IMR-90 (cell line): ENCODE data around the gene KITLG. TPM values are rescaled to one million over a fixed set of nuclear protein-coding genes. Genes with fewer than 3 reads are reported as not detected.

ENCODE experiments used
- ATAC-seq: fragments of 200-7000 bp; cut with Tn5 transposase; 2 replicates; pipeline ENCODE4 v1.9.1; 2020; ENCODE audit warnings: low read depth, mild to moderate bottlenecking, moderate library complexity
- BruUV-seq: library from RNA; stranded (reverse); fragments of 400-500 nt; replicated peaks from 2 replicates; lab custom pipeline; 2021; lab: Mats Ljungman, UMichigan
- CTCF ChIA-PET: fragments of 300-600 bp; formaldehyde crosslinking; extraction: SDS; loops from one replicate; lab custom pipeline; 2021; ENCODE audit warnings: antibody characterized with exemption; lab: Yijun Ruan, JAX
- POLR2A ChIA-PET: fragments of 300-600 bp; sonication (Branson Sonifier 250); formaldehyde crosslinking; loops from one replicate; lab custom pipeline; 2022; ENCODE audit warnings: antibody characterized with exemption; ENCODE audit not compliant: unreplicated experiment; lab: Charles Lee
- DNase-seq: peaks from one replicate; pipeline ENCODE4 v3.0.0; 2013
- H2AFZ ChIP-seq: replicated peaks from 2 replicates; pipeline ENCODE3; 2013; ENCODE audit warnings: low read length, mild to moderate bottlenecking; ENCODE audit not compliant: poor library complexity
- H2AK5ac ChIP-seq: 2 replicates; pipeline ENCODE4 v1.6.1; 2013; ENCODE audit warnings: low read depth, low read length, inconsistent platforms
- H2AK9ac ChIP-seq: replicated peaks from 2 replicates; pipeline ENCODE3; 2013; ENCODE audit warnings: mild to moderate bottlenecking, low read depth, low read length, moderate library complexity; ENCODE audit not compliant: poor library complexity
- H2BK120ac ChIP-seq: 2 replicates; pipeline ENCODE4 v1.6.1; 2013; ENCODE audit warnings: low read depth, low read length, inconsistent platforms
- H2BK15ac ChIP-seq: 3 replicates; pipeline ENCODE4 v1.6.1; 2013; ENCODE audit warnings: low read depth, low read length, inconsistent platforms
- H2BK20ac ChIP-seq: 2 replicates; pipeline ENCODE4 v1.6.1; 2013; ENCODE audit warnings: low read depth, mild to moderate bottlenecking, inconsistent platforms, low read length, moderate library complexity
- H2BK5ac ChIP-seq: 2 replicates; pipeline ENCODE4 v1.6.1; 2013; ENCODE audit warnings: mild to moderate bottlenecking, low read depth, low read length, inconsistent platforms; ENCODE audit not compliant: poor library complexity, severe bottlenecking
- H3K14ac ChIP-seq: replicated peaks from 2 replicates; pipeline ENCODE4 v1.6.1; 2013; ENCODE audit warnings: low read depth, low read length, inconsistent platforms
- H3K18ac ChIP-seq: 2 replicates; pipeline ENCODE4 v1.6.1; 2013; ENCODE audit warnings: low read depth, low read length, control low read depth
- H3K23ac ChIP-seq: 2 replicates; pipeline ENCODE4 v1.6.1; 2013; ENCODE audit warnings: low read depth, low read length, inconsistent platforms
- H3K27ac ChIP-seq: 2 replicates; pipeline ENCODE4 v1.5.1; 2013; ENCODE audit warnings: mild to moderate bottlenecking, control low read depth, low read length; ENCODE audit not compliant: insufficient read depth
- H3K27me3 ChIP-seq: 2 replicates; pipeline ENCODE4 v1.6.1; 2013; ENCODE audit warnings: low read length; ENCODE audit not compliant: control insufficient read depth, insufficient read depth
- H3K36me3 ChIP-seq: 2 replicates; pipeline ENCODE4 v1.6.1; 2013; ENCODE audit warnings: low read length, mixed read lengths; ENCODE audit not compliant: control insufficient read depth, insufficient read depth
- H3K4ac ChIP-seq: 2 replicates; pipeline ENCODE4 v1.6.1; 2013; ENCODE audit warnings: low read depth, low read length, inconsistent platforms
- H3K4me1 ChIP-seq: 2 replicates; pipeline ENCODE4 v1.6.1; 2013; ENCODE audit warnings: low read length, mixed read lengths; ENCODE audit not compliant: control insufficient read depth, insufficient read depth
- H3K4me2 ChIP-seq: 2 replicates; pipeline ENCODE4 v1.6.1; 2013; ENCODE audit warnings: low read depth, mild to moderate bottlenecking, control low read depth, low read length, moderate library complexity
- H3K4me3 ChIP-seq: 2 replicates; pipeline ENCODE4 v1.5.1; 2013; ENCODE audit warnings: low read depth, mild to moderate bottlenecking, control low read depth, low read length, moderate library complexity; ENCODE audit not compliant: insufficient read depth
- H3K56ac ChIP-seq: 2 replicates; pipeline ENCODE4 v1.6.1; 2013; ENCODE audit warnings: low read length, inconsistent platforms; ENCODE audit not compliant: insufficient read depth; ENCODE audit errors: extremely low read depth
- H3K79me1 ChIP-seq, 2 experiments: 2 replicates each; pipeline ENCODE4 v1.6.1; 2013; ENCODE audit warnings: low read length in 2 of 2, inconsistent platforms in 1 of 2, low read depth in 1 of 2
- H3K9ac ChIP-seq: 2 replicates; pipeline ENCODE4 v1.6.1; 2013; ENCODE audit warnings: low read depth, low read length, control low read depth
- H3K9me1 ChIP-seq: 2 replicates; pipeline ENCODE4 v1.6.1; 2013; ENCODE audit warnings: low read length, inconsistent platforms; ENCODE audit not compliant: insufficient read depth
- H3K9me3 ChIP-seq: 2 replicates; pipeline ENCODE4 v1.6.1; 2013; ENCODE audit warnings: low read length; ENCODE audit not compliant: control insufficient read depth, insufficient read depth
- H4K20me1 ChIP-seq: 2 replicates; pipeline ENCODE4 v1.6.1; 2013; ENCODE audit warnings: low read length, inconsistent platforms; ENCODE audit not compliant: insufficient read depth
- H4K5ac ChIP-seq: 2 replicates; pipeline ENCODE4 v1.6.1; 2013; ENCODE audit warnings: mild to moderate bottlenecking, low read depth, low read length, control low read depth
- H4K8ac ChIP-seq, 2 experiments: 2 replicates each; pipeline ENCODE4 v1.6.1; 2013; ENCODE audit warnings: low read depth in 2 of 2, low read length in 2 of 2, control low read depth in 1 of 2, inconsistent platforms in 1 of 2
- H4K91ac ChIP-seq: 2 replicates; pipeline ENCODE4 v1.6.1; 2013; ENCODE audit warnings: low read depth, low read length, inconsistent platforms; ENCODE audit not compliant: insufficient read depth
- CEBPB ChIP-seq: IDR thresholded peaks from 2 replicates; pipeline ENCODE4 v1.6.1; 2012; ENCODE audit warnings: low read depth, low read length, improper control_type of control experiment
- FOS ChIP-seq: fragments of 150-350 bp; IDR thresholded peaks from 2 replicates; pipeline ENCODE4 v1.6.1; 2016; ENCODE audit warnings: low read depth, low read length
- WGBS, 2 experiments: methylation state at CpG; one replicate each; pipeline versions ENCODE4 v1.1.5 to v1.1.7; 2013; ENCODE audit warnings: missing lambda C conversion rate in 2 of 2; ENCODE audit not compliant: insufficient read length in 1 of 2; ENCODE audit errors: extremely low coverage in 2 of 2; 5-methylcytosine and 5-hydroxymethylcytosine counted together
- dilution Hi-C: fragments of 300-500 bp; cut with HindIII; formaldehyde crosslinking; loops from one replicate; pipeline ENCODE4 v1.14.3; 2018; ENCODE audit warnings: low sequenced_read_pairs; ENCODE audit not compliant: unreplicated experiment
- in situ Hi-C: fragments of 300-500 bp; cut with MboI; formaldehyde crosslinking; loops from 3 replicates; pipeline ENCODE4 v1.14.3; 2019; ENCODE audit warnings: low sequenced_read_pairs, inconsistent platforms, mixed read lengths
- intact Hi-C: fragments of 100-400 bp; cut with micrococcal nuclease; formaldehyde crosslinking; loops from 2 replicates; pipeline ENCODE4 v1.10.0; 2022
- polyA plus RNA-seq, 3 experiments: library from polyadenylated mRNA; depleted of rRNA; stranded (reverse); fragments of >200 nt; gene quantifications; 2 replicates each; pipeline ENCODE4 v1.2.3, GENCODE V29; 2012; ENCODE audit warnings: low replicate concordance in 1 of 3
- total RNA-seq: library from RNA; depleted of rRNA; stranded (reverse); fragments of >200 nt; gene quantifications from 2 replicates; pipeline ENCODE4 v1.2.3, GENCODE V29; 2012

KITLG gene
- total and polyA plus RNA-seq, 2 of the 4 experiments (the other 2 are of a cell fraction): 14.5 to 87.5 TPM

DNA sequence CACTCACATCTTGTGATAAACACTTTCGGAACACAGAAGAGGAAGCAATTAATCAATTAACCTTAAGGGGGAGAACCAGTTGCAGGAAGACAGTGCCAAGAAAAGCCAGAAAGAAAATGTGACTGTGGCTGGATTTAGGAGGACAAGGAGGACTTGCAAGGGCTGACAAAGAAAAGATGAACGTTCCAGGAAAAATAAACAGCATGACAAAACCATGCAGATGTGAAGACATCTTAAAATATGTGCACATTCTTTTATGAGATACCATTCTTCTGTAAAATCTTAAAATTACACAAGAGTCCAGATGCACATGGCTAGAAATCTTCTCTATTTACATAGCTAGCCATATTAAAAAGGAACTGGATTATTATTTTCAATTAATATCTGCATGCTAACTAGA is 33.4 kb downstream of the KITLG start:
- Histone ChIP-seq H3K4me2 (peak overlapping the region; percentile 79; the same call in 1 of the 2 replicates), H2BK120ac (no peak overlapping the region; the same call in 1 of the 2 replicates), H2BK15ac (no peak overlapping the region), H2BK20ac (0 out of 2 replicates have a peak overlapping the region, but pooled peaks have one; percentile 38), H2AFZ (no peak overlapping the region), H3K56ac (no peak overlapping the region), H3K27ac (no peak overlapping the region), H3K9me1 (peaks cover 8% of the 10 kb centered on the region; the same call in 1 of the 2 replicates), H3K14ac (0 out of 2 replicates have a peak overlapping the region, but pooled peaks have one; percentile 2), H3K4me1 (peaks cover 10% of the 10 kb centered on the region), H2AK9ac (no peak overlapping the region), H3K23ac (no peak overlapping the region), H3K36me3 (peaks cover 5% of the 10 kb centered on the region; the same call in 1 of the 2 replicates), H3K27me3 (no peaks in the 10 kb centered on the region), H3K79me1 (peaks cover 19 to 63% of the 10 kb centered on the region in 2 experiments; a peak in 3 of 4 replicates), H2BK5ac (peak overlapping the region; percentile 55), H3K4me3 (no peak overlapping the region), H3K9me3 (no peaks in the 10 kb centered on the region), H4K5ac (no peak overlapping the region; the same call in 1 of the 2 replicates), H3K9ac (no peak overlapping the region), H4K91ac (no peak overlapping the region), H4K8ac (no peak overlapping the region), H3K18ac (peak overlapping the region; percentile 11; the same call in 1 of the 2 replicates), H4K20me1 (no peaks in the 10 kb centered on the region; the same call in 1 of the 2 replicates), H3K4ac (no peak overlapping the region), H2AK5ac (no peak overlapping the region)
- POLR2A ChIA-PET: no interaction called here
- in situ Hi-C loops: no loop called here
- DNase-seq (peak; percentile 65), ATAC-seq (peak; percentile 56; the same call in 1 of the 2 replicates)
- dilution Hi-C loops: no loop called here
- TF ChIP-seq CEBPB (peak; percentile 42; the same call in 1 of the 2 replicates), FOS (no peak)
- CTCF ChIA-PET: no interaction called here
- intact Hi-C loops: loop anchor here (5.0 kb wide), 1 partner anchor 220 kb away; no protein-coding TSS in a partner anchor
- no CpG with 5 or more reads among the region's 2 CpGs for WGBS, 2 experiments
- BruUV-seq: no TSS peak
